GM19238 (cell line): Measurements from ENCODE around the gene CDC37L1.

Source experiments
- DNase-seq: peaks from one replicate; pipeline ENCODE4 v3.0.0; 2011; ENCODE audit warnings: low spot score; ENCODE audit not compliant: insufficient read length

CDC37L1 gene

GRCh38 chr9:4714266-4715016 lies 35.1 kb downstream of the CDC37L1 start:
- DNase-seq: no peak

DNA sequence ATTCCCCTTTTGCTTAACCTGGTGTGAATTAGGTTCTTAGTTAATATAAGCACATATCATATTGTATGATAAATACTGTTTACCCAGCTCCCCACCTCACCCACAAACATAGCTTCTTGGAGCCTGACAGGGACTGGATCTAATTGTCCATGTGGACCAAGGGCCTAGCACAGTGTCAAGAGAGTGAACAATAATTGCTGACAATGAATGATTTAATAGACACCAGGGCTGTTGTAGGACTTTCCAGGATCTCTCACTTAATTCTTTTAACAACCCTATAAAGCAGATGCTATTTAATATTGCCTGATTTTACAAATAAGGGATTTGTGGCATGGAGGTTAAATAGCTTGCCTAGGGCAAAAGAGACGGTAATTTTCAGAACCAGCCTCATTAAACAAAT lies 36.8 kb downstream of the CDC37L1 start:
- DNase-seq: no peak

DNA sequence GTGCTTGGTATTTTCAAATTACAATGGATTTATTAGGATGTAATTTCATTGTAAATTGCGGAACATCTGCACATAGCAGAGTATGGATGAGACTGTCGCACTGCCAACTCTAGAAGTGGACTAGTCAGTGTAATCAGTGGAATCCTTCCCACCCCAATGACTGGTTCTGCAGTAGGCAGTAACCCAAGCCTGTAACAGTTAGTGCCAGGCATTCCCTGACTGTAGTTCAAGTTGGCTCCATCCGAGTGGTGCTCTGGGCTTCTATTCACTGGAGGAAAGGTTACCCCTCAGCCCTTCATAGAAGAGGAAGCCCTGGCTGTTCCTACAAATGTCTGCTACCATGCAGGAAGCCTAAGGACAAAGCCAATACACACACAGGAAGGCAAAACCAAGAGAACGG lies 38.4 kb downstream of the CDC37L1 start:
- DNase-seq: no peak

GRCh38 chr9:4718911-4719310 lies 39.5 kb downstream of the CDC37L1 start:
- no peak for DNase-seq

DNA sequence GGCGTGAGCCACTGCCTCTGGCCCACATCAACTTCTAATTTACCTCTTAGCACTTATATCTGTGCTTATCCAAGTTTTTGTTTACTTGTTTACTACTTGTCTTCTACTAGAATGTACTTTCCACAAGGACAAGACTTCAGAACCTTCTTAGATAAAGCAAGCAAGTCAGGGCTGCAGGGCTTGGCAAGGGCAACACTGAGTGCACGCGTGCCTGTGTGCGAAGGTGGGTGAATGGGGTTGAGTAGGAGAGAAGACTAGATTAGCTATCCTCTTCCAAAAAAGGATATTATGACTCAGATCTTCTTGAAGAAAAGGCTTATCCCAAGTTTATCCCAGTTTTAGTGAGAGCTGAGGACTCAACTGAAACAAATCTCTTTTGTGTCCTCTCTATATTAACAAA lies 42.4 kb downstream of the CDC37L1 start:
- no peak for DNase-seq

GRCh38 chr9:4725706-4726442 lies 46.5 kb downstream of the CDC37L1 start:
- no peak for DNase-seq

GRCh38 chr9:4727593-4727992 lies 48.2 kb downstream of the CDC37L1 start:
- DNase-seq: no peak

GRCh38 chr9:4732890-4733289 lies 53.5 kb downstream of the CDC37L1 start:
- DNase-seq: no peak

DNA sequence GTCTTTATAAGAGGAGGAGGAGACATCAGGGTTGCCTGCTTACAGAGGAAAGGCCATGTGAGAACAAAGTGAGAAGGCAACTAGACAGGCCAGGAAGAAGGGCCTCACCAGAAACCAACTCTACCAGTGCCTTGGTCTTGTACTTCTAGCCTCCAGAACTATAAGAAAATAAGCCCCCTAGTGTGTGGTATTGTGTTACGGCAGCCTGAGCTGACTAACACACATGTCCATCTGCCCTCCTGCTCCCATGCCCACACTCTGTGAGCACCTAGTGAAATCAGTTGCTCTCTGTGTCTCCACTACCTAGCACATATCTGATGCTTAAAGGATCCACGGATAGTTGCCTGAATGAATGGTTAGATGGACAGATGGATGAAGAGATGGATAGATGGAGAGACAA lies 54.8 kb downstream of the CDC37L1 start:
- no peak for DNase-seq

DNA sequence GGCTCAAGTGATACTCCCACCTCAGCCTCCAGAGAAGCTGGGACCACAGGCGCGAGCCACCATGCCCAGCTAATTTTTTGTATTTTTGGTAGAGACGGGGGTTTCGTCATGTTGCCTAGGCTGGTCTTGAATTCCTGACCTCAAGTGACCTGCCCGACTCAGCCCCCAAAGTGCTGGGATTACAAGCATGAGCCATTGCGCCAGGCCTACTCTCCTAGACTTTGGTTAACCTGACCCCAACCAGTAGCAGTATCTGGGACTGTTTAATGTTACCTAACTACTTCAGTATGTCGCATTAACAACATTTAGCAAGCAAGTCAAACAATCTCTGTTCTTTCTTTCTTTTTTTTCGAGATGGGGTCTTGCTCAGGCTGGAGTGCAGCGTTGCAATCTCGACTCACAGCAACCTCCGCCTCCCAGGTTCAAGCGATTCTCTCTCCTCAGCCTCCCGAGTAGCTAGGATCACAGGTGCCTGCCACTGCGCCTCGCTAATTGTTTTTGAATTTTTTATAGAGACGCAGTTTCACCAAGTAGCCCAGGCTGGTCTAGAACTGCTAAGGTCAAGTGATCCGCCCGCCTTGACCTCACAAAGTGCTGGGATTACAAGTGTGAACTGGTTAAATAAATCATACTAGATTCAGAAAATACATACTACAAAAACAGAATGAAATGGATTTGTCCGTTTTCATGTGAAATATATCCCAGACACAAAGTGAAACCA lies 59.7 kb downstream of the CDC37L1 start:
- DNase-seq: no peak

- DNase-seq: no peak
Measured at GRCh38 chr9:4739587-4740387, 60.4 kb downstream of the CDC37L1 start.

GRCh38 chr9:4740388-4740637 lies 60.9 kb downstream of the CDC37L1 start:
- no peak for DNase-seq

DNA sequence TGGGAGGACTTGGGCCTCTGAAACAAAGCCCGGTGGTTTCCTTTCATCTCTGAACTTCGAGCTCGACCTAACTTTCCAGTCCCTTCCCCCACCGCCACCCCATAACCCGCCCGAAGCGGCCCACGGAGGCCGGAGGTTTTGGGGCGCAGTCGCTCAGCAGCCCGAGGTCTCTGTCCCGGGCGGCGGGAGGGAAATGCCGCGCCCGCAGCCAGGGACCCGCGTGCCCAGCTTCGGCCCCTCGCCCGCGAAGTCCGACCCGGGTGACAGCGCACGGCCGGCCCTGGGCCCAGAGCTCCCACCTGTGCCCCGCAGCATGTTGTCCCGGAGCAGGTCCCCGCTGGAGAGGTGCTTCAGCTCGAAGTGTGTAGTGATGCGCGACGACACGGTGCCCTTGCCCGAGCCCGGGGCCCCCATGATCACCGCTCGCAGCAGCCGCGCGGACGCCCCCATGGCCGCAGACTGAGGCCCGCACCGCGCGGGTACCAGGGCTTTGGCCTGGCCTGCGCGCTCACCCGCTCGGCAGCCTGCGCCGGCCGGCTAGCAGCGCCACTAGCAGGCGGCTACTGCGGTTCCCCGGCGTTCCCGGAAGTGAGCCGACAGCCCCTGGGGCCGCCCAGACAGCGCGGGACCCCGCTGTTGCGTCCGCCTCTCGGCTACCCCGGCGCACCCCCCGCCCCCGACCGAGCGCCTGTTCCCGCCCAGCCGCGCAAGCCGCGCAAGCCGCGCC lies 61.4 kb downstream of the CDC37L1 start, which contains the start of gene AK3:
TSS of gene AK3 (minus strand) at position 565 of the 727 bp plus-strand sequence. CDS start at position 450, 115 bp downstream.
- peak; percentile 94 for DNase-seq

DNA sequence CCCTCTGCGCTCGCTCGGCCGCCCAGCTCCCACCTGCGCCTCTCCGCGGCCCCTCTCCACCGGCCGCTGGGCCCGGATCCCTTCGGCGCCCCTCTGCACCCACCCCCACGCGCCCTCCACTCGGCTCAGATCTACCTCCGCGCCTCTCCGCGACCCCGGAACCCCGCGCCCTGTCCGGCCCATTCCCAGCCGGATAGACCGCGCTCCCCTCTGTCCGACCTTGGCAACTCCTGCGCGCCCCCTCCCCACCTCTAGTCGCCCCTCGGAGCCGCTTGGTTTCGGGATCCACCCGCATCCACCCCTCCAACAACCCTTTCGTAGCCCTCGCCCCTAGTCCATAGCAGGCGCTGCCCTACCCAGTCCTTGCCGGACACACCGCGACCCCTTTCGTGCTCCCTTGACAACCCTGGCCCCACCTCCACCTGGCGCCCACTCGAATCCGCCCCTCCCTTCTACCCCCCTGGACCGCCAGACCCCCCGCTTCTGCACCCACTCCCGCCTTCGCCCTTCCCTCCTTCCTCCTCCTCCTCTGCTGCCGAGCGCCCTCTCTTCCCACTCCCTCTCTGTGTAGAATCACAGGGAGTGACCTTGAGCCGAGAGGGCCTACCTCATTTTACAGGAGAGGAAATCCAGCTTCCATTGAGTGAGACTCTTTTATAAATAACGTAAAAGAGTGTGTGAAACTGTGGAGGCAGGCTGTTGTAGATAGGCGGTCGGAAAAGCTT lies 62.2 kb downstream of the CDC37L1 start:
- DNase-seq: no peak

- no peak for DNase-seq
Measured at GRCh38 chr9:4742246-4742645, 62.9 kb downstream of the CDC37L1 start.

GRCh38 chr9:4743131-4743875 lies 63.9 kb downstream of the CDC37L1 start:
- DNase-seq: no peak

GRCh38 chr9:4746278-4747030 lies 67.1 kb downstream of the CDC37L1 start:
- DNase-seq: no peak

- no peak for DNase-seq
Measured at GRCh38 chr9:4748612-4749011, 69.2 kb downstream of the CDC37L1 start.
